OCI-LY3 (cell line): ENCODE results near the gene CPHXL.

ENCODE experiments used
- H2AFZ ChIP-seq: fragments of 200-600, 300-600 bp; shearing (Covaris generic); 2 replicates; pipeline ENCODE4 v1.6.0; 2014; ENCODE audit warnings: antibody characterized with exemption, low read depth, low read length
- H3K27ac ChIP-seq: fragments of 200-600, 300-600 bp; sonication (generic); 2 replicates; pipeline ENCODE4 v1.5.1; 2014; ENCODE audit warnings: mild to moderate bottlenecking, low read length, moderate library complexity, mixed read lengths
- H3K27me3 ChIP-seq: fragments of 200-600, 300-600 bp; sonication (generic); 2 replicates; pipeline ENCODE4 v1.6.1; 2014; ENCODE audit warnings: low read depth, low read length, mixed read lengths
- H3K36me3 ChIP-seq: fragments of 200-600, 300-600 bp; sonication (generic); replicated peaks from 2 replicates; pipeline ENCODE3; 2014; ENCODE audit warnings: low read depth, low read length, mixed read lengths
- H3K4me1 ChIP-seq: fragments of 300-600, 200-600 bp; sonication (generic); 2 replicates; pipeline ENCODE4 v1.6.1; 2014; ENCODE audit warnings: low read length, mixed read lengths
- H3K4me2 ChIP-seq: fragments of 200-600, 300-600 bp; sonication (generic); 2 replicates; pipeline ENCODE4 v1.6.1; 2014; ENCODE audit warnings: low read length, mixed read lengths
- H3K4me3 ChIP-seq: fragments of 300-600, 200-600 bp; sonication (generic); 2 replicates; pipeline ENCODE4 v1.5.1; 2014; ENCODE audit warnings: antibody characterized with exemption, mild to moderate bottlenecking, low read length, moderate library complexity
- H3K79me2 ChIP-seq: fragments of 300-600, 200-600 bp; shearing (Covaris generic); 2 replicates; pipeline ENCODE4 v1.6.1; 2014; ENCODE audit warnings: mild to moderate bottlenecking, low read length, mixed read lengths
- H3K9ac ChIP-seq: fragments of 300-600, 200-600 bp; shearing (Covaris generic); 2 replicates; pipeline ENCODE4 v1.6.0; 2014; ENCODE audit warnings: mild to moderate bottlenecking, low read length, moderate library complexity
- H3K9me3 ChIP-seq: fragments of 200-600, 300-600 bp; shearing (Covaris generic); 2 replicates; pipeline ENCODE4 v1.6.1; 2014; ENCODE audit warnings: low read length, mixed read lengths; ENCODE audit not compliant: insufficient read depth
- H4K20me1 ChIP-seq: fragments of 200-600, 300-600 bp; sonication (generic); 2 replicates; pipeline ENCODE4 v1.6.1; 2016; ENCODE audit warnings: low read length, mixed read lengths; ENCODE audit not compliant: insufficient read depth
- EZH2phosphoT487 ChIP-seq: fragments of 200-600 bp; shearing (Covaris generic); IDR thresholded peaks from 2 replicates; pipeline ENCODE4 v1.6.1; 2018; ENCODE audit warnings: antibody characterized with exemption, mixed run types, low read depth
- TF ChIP-seq, protein P1 (sequence below): fragments of 200-600, 300-600 bp; sonication (generic); IDR thresholded peaks from 2 replicates; pipeline ENCODE4 v1.5.1; 2014; ENCODE audit warnings: antibody characterized with exemption, low read length, low read depth

The CPHXL gene

DNA sequence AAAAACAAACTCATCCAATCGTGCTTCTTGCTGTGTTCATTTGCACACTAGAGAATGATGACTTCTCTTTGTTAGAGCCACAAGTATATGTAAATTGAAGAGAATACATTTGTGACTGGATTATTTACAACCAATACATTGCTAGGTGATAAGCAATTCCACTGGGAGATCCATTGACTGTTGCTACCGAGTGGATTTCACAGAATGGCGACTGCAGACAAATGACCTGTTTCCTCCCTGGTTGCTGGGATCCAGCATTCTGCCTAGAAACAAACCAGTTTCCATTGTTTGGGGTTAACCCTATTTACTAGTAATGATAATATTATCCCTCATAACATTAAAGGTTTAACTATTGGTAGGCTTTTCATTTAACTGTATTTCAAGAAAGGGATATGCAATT, 36.9 kb upstream of the CPHXL start:
- Histone ChIP-seq H3K9ac (no peak overlapping the region), H3K79me2 (no peaks in the 10 kb centered on the region), H2AFZ (no peak overlapping the region), H3K27ac (no peak overlapping the region), H3K4me3 (no peak overlapping the region), H4K20me1 (no peaks in the 10 kb centered on the region), H3K27me3 (no peaks in the 10 kb centered on the region), H3K9me3 (no peaks in the 10 kb centered on the region), H3K4me2 (no peak overlapping the region), H3K4me1 (peaks cover 30% of the 10 kb centered on the region), H3K36me3 (no peaks in the 10 kb centered on the region)
- no peak for TF ChIP-seq EZH2phosphoT487

DNA sequence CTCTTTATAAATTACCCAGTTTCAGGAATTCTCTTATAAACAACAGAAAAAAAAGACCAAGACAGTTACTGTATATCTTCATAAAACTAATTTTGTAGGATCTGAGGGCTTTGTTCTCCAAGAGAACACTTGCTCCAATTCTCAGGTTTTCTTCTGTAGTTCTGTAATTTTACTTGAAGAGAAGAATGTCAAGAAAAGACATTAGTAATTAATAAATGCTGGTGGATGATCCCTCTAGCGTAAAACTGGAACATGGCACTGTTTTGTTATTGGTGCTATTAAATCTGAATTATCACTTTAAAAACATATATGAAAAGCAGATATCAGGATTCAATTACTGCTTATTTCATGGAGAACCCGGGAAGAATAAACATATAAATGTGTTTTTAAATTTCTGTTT, 36.5 kb upstream of the CPHXL start:
- no peaks in the 10 kb centered on the region for H3K27me3 ChIP-seq
- no peaks in the 10 kb centered on the region for H3K9me3 ChIP-seq
- no peaks in the 10 kb centered on the region for H3K36me3 ChIP-seq
- no peak overlapping the region for H3K9ac ChIP-seq
- no peak overlapping the region for H2AFZ ChIP-seq
- H3K79me2 ChIP-seq, result no peaks in the 10 kb centered on the region
- H3K27ac ChIP-seq, result no peak overlapping the region
- TF ChIP-seq EZH2phosphoT487, result no peak
- TF ChIP-seq, protein P1, sequence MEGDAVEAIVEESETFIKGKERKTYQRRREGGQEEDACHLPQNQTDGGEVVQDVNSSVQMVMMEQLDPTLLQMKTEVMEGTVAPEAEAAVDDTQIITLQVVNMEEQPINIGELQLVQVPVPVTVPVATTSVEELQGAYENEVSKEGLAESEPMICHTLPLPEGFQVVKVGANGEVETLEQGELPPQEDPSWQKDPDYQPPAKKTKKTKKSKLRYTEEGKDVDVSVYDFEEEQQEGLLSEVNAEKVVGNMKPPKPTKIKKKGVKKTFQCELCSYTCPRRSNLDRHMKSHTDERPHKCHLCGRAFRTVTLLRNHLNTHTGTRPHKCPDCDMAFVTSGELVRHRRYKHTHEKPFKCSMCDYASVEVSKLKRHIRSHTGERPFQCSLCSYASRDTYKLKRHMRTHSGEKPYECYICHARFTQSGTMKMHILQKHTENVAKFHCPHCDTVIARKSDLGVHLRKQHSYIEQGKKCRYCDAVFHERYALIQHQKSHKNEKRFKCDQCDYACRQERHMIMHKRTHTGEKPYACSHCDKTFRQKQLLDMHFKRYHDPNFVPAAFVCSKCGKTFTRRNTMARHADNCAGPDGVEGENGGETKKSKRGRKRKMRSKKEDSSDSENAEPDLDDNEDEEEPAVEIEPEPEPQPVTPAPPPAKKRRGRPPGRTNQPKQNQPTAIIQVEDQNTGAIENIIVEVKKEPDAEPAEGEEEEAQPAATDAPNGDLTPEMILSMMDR, result no peak
- no peaks in the 10 kb centered on the region for H4K20me1 ChIP-seq
- no peak overlapping the region for H3K4me3 ChIP-seq
- peaks cover 30% of the 10 kb centered on the region for H3K4me1 ChIP-seq
- no peak overlapping the region for H3K4me2 ChIP-seq

DNA sequence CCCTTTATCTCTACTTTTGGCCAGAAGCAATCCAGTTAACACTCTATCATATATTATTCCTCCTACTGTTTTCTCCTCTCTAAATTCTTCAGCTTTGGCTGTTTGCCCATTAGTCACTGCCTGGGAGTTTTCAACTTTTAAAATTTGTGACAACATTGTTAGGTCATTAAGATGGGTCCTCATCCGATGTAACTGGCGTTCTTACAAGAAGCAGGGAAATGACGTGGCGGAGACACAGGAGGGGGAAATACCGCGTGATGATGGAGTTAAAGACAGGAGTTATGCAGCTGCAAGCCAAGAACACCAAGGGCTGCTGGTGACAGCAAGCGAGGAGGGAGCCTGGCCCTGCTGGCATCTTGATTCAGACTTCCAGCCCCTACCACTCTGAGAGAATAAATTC, 34.8 kb upstream of the CPHXL start:
- TF ChIP-seq, protein P1, result no peak
- no peak for TF ChIP-seq EZH2phosphoT487
- Histone ChIP-seq H3K27me3 (no peaks in the 10 kb centered on the region), H3K4me1 (peaks cover 22% of the 10 kb centered on the region), H4K20me1 (no peaks in the 10 kb centered on the region), H3K9me3 (no peaks in the 10 kb centered on the region), H3K4me3 (peak overlapping the region; percentile 64), H3K9ac (peak overlapping the region; percentile 5; the same call in 1 of the 2 replicates), H2AFZ (peak overlapping the region; percentile 58), H3K79me2 (no peaks in the 10 kb centered on the region), H3K36me3 (no peaks in the 10 kb centered on the region), H3K4me2 (peak overlapping the region; percentile 61), H3K27ac (peak overlapping the region; percentile 27)

DNA sequence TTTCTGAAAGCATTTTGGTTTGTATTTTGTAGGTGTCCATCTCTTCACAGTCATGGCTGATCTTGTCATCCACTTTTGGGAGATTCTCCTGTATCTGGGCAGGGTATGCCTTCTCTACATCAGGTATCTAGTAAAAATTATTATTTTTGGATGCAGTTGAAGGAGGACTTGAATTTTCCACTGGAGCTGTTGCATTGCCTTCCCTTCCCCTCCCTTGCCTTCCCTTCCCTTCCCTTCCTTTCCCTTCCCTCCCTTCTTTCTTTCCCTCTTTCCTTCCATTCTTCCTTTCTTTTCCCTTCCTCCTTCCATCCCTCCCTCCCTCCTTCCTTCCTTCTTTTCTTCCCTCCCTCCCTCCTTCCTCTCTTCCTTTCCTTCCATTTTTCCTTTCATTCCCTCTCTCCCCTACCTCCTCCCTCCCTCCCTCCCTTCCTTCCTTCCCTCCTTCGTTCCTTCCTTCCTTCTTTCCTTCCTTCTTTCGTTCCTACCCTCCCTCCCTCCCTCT, 33.8 kb upstream of the CPHXL start:
- no peak overlapping the region for H2AFZ ChIP-seq
- H4K20me1 ChIP-seq, result no peaks in the 10 kb centered on the region
- H3K27ac ChIP-seq, result no peak overlapping the region
- no peaks in the 10 kb centered on the region for H3K36me3 ChIP-seq
- no peaks in the 10 kb centered on the region for H3K27me3 ChIP-seq
- H3K4me1 ChIP-seq, result peaks cover 18% of the 10 kb centered on the region
- no peak overlapping the region for H3K4me3 ChIP-seq
- no peak overlapping the region for H3K9ac ChIP-seq
- no peaks in the 10 kb centered on the region for H3K9me3 ChIP-seq
- H3K4me2 ChIP-seq, result no peak overlapping the region
- TF ChIP-seq EZH2phosphoT487, result no peak
- TF ChIP-seq, protein P1, result no peak
- H3K79me2 ChIP-seq, result no peaks in the 10 kb centered on the region
